BJ (cell line): ENCODE results near the gene SAG. TPM values are rescaled to one million over a fixed set of nuclear protein-coding genes. Genes with fewer than 3 reads are reported as not detected.

Source experiments
- CTCF ChIA-PET: fragments of 350-600 bp; formaldehyde crosslinking; extraction: SDS; loops from one replicate; lab custom pipeline; 2021; ENCODE audit warnings: antibody characterized with exemption, inconsistent platforms; lab: Yijun Ruan, JAX
- POLR2A ChIA-PET: fragments of 300-600 bp; sonication (Branson Sonifier 250); formaldehyde crosslinking; extraction: SDS; loops from one replicate; lab custom pipeline; 2021; ENCODE audit warnings: antibody characterized with exemption; lab: Charles Lee
- DNase-seq: peaks from one replicate; pipeline ENCODE4 v3.0.0-alpha.2; 2011; ENCODE audit warnings: low read depth
- H3K27me3 ChIP-seq: 2 replicates; pipeline ENCODE4 v1.6.0; 2011; ENCODE audit warnings: low read length; ENCODE audit not compliant: control insufficient read depth, insufficient read depth
- H3K36me3 ChIP-seq: 2 replicates; pipeline ENCODE4 v1.5.1; 2011; ENCODE audit warnings: low read length; ENCODE audit not compliant: control insufficient read depth, insufficient read depth
- H3K4me3 ChIP-seq: 2 replicates; pipeline ENCODE4 v1.5.1; 2011; ENCODE audit warnings: low read depth, mild to moderate bottlenecking, control low read depth, low read length
- CTCF ChIP-seq: IDR thresholded peaks from 2 replicates; pipeline ENCODE4 v1.5.1; 2011; ENCODE audit warnings: low read depth, mild to moderate bottlenecking, control low read depth, inconsistent platforms, low read length, moderate library complexity; ENCODE audit not compliant: insufficient read depth
- polyA plus RNA-seq: library from polyadenylated mRNA; depleted of rRNA; stranded (reverse); fragments of >200 nt; gene quantifications from 2 replicates; pipeline ENCODE4 v1.2.3, GENCODE V29; 2011

Gene SAG
- polyA plus RNA-seq, 1 experiment, result not detected

DNA sequence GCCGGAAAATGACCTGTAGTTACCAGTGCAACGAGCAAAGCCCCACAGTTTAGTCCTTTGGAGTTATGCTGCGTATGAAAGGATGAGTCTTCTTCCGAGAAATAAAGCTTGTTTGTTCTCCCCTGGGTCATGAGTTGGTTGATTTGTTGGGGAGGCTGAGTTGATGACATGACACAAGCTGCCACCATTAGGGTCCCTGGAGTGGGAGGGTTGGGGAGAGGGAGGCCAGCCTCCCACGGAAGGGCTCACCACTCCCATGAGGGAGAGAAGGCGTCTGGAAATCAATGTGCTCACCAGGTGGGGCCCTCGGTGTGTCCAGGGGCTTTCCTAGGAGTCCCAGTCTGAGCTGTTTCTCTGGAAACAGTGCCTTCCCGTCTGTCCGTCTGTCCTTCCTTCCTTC lies 39.3 kb downstream of the SAG start:
- no peaks in the 10 kb centered on the region for H3K36me3 ChIP-seq
- peaks cover 5% of the 10 kb centered on the region; the same call in 1 of the 2 replicates for H3K27me3 ChIP-seq
- H3K4me3 ChIP-seq, result no peak overlapping the region
- ChIA-PET POLR2A (no interaction called here), CTCF (interaction anchor here (1.5 kb wide), 1 partner anchor 10 kb away, joined by 4 read pairs; no protein-coding TSS in a partner anchor)
- DNase-seq, result no peak
- no peak for TF ChIP-seq CTCF

DNA sequence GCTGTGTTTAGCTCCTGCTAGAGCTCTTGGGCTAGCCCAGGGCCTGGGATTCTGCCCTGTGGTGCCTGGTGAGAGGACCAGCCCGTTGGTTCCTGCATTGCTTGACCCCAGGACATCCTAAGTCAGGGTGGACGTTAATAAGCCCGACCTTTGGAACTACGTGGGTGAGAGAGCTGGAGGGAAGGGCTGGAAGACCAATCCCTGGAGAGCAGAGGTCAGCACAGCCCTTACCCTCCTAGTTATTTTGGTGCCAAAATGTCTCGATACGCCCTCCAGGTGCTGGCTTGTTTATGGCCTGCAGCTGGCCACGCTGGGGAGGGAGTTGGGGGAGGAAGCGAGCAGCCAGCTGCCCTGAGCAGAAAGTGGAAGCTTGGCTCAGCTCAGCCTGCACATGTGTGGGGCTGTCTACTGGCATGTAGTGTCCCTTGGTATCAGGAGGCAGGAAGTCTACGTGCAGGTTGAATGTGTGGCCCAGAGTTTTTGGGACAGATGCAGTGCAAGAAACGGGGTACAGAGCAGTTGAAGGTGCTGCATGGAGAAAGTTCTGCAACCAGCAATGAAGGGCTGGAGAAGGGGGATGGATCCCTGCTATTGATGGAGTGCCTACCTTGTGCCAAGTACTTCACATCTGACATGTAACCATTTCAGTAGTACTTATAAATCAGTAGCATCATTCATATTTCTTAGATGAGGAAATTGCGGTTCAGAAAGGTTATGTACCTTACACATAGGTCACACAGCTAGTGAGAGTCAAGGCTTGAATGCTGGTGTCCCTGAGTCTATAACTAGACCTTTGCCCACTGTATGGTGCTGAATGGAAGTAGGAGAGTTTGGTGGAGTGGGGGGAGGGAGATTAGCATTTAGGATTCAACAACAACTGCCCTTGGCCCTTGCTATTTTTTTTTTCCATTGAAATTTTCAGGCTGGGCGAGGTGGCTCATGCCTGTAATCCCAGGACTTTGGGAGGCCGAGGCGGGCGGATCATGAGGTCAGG lies 41.7 kb downstream of the SAG start:
- TF ChIP-seq CTCF, result no peak
- Histone ChIP-seq H3K4me3 (no peak overlapping the region), H3K36me3 (no peaks in the 10 kb centered on the region), H3K27me3 (peaks cover 5% of the 10 kb centered on the region; the same call in 1 of the 2 replicates)
- ChIA-PET POLR2A (no interaction called here), CTCF (interaction anchor here (1.7 kb wide), 1 partner anchor 7 kb away, joined by 4 read pairs; no protein-coding TSS in a partner anchor)
- DNase-seq, result no peak

DNA sequence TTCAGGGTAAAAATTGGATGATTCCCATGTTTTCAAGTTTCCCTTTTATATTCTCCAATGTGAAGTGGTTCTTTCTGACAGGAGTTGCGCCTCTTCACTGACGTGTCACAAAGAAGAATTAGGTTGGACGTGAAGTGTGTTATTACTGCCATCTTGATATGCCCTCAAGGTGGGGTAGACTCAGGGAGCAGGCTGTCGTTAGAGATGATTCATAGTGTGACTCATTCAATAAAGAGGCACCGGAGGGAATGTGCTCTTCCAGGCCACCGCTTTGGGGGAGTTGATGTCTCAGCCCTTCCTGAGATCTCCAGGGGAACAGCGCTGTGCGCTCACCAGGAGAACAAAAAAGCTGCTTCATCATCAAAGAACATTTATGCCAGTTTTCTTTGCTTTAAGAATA lies 43.1 kb downstream of the SAG start:
- Histone ChIP-seq H3K4me3 (no peak overlapping the region), H3K27me3 (peaks cover 5% of the 10 kb centered on the region; the same call in 1 of the 2 replicates), H3K36me3 (no peaks in the 10 kb centered on the region)
- POLR2A ChIA-PET, result no interaction called here
- TF ChIP-seq CTCF, result peak; percentile 27; the same call in 1 of the 2 replicates
- peak; percentile 79 for DNase-seq
- CTCF ChIA-PET, result interaction anchor here (1.7 to 1.8 kb wide), 2 partner anchors 9 to 11 kb away, joined by 4 read pairs; no protein-coding TSS in a partner anchor

DNA sequence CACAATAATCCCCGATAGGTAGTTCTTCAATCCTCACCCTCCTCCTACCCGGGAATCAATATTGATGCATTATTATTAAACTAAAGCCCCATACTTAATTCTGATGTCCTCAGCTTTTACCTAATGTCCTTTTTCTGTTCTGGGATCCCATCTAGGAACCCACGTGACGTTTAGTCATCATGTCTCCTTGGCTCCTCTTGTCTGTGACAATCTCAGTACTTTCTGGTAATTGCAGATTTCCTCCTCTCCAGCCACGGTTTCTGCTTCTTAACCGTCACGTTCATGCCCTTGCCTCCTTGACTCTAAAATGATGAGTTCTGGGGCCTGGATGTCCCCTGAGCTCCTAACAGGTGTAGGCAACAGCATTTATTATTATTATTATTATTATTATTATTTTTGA lies 43.8 kb downstream of the SAG start:
- no peak for DNase-seq
- H3K36me3 ChIP-seq, result no peaks in the 10 kb centered on the region
- no peak for TF ChIP-seq CTCF
- CTCF ChIA-PET, result interaction anchor here (1.8 kb wide), 1 partner anchor 11 kb away, joined by 4 read pairs; no protein-coding TSS in a partner anchor
- H3K27me3 ChIP-seq, result peaks cover 5% of the 10 kb centered on the region; the same call in 1 of the 2 replicates
- H3K4me3 ChIP-seq, result no peak overlapping the region
- POLR2A ChIA-PET, result no interaction called here

- DNase-seq, result no peak
These were observed 44.7 kb downstream of the SAG start for GRCh38 chr2:233352141-233352842.

More at GRCh38 chr2:233352141-233352842, 44.7 kb downstream of the SAG start:
- no peak for TF ChIP-seq CTCF
- no peak overlapping the region for H3K4me3 ChIP-seq
- CTCF ChIA-PET, result no interaction called here
- peaks cover 5% of the 10 kb centered on the region; the same call in 1 of the 2 replicates for H3K27me3 ChIP-seq
- POLR2A ChIA-PET, result no interaction called here
- H3K36me3 ChIP-seq, result no peaks in the 10 kb centered on the region
